K562 (cell line): Measurements from ENCODE around the gene ZZZ3. TPM values are rescaled to one million over a fixed set of nuclear protein-coding genes. Genes with fewer than 3 reads are reported as not detected.
A peak's percentile ranks its signal among the peaks of the same experiment; 100 is the strongest.

Experiments
- AFF4 ChIP-seq: sonication (generic); formaldehyde crosslinking; IDR thresholded peaks from 2 replicates; pipeline ENCODE4 v1.8.0; 2023; ENCODE audit warnings: mild to moderate bottlenecking, missing genetic modification reagents
- CBX8 ChIP-seq: fragments of 200-600 bp; sonication (generic); IDR thresholded peaks from 2 replicates; pipeline ENCODE4 v1.6.1; 2012; ENCODE audit warnings: borderline replicate concordance, mixed run types, low read depth, mild to moderate bottlenecking, moderate library complexity, mixed read lengths, low read length, control low read depth, inconsistent platforms; ENCODE audit not compliant: poor library complexity, severe bottlenecking; ENCODE audit errors: extremely low read depth
- CHCHD3 ChIP-seq: fragments of 250-450 bp; sonication (Bioruptor Pico); IDR thresholded peaks from 2 replicates; pipeline ENCODE4 v2.1.2; 2022; ENCODE audit warnings: mild to moderate bottlenecking
- CHD1 ChIP-seq: fragments of 200-600 bp; sonication (generic); IDR thresholded peaks from one replicate; pipeline ENCODE4 v1.6.1; 2012; ENCODE audit warnings: mild to moderate bottlenecking, moderate library complexity, low read length, inconsistent platforms
- CREB5 ChIP-seq: fragments of 250-450 bp; sonication (Bioruptor Pico); IDR thresholded peaks from 2 replicates; pipeline ENCODE4 v1.5.0; 2020; ENCODE audit warnings: mild to moderate bottlenecking
- ETV1 ChIP-seq: fragments of 450-650 bp; conservative IDR thresholded peaks from 2 replicates; pipeline ENCODE4 v1.6.1; 2016; ENCODE audit warnings: missing genetic modification characterization, control low read depth, low read depth, missing compliant biosample characterization
- GABPB2 ChIP-seq: fragments of 250-450 bp; sonication (Bioruptor Pico); conservative IDR thresholded peaks from 2 replicates; pipeline ENCODE4 v1.5.1; 2021; ENCODE audit warnings: mild to moderate bottlenecking
- HMGXB4 ChIP-seq: sonication (generic); formaldehyde crosslinking; IDR thresholded peaks from 2 replicates; pipeline ENCODE4 v1.8.1; 2023; ENCODE audit warnings: mild to moderate bottlenecking, missing genetic modification reagents
- MAFF ChIP-seq: IDR thresholded peaks from 2 replicates; pipeline ENCODE4 v1.6.1; 2012; ENCODE audit warnings: low read length, improper control_type of control experiment
- NR1H2 ChIP-seq: sonication (generic); formaldehyde crosslinking; IDR thresholded peaks from 2 replicates; pipeline ENCODE4 v1.4.0; 2020; ENCODE audit warnings: mild to moderate bottlenecking, missing genetic modification reagents
- XRCC3 ChIP-seq: fragments of 450-650 bp; IDR thresholded peaks from 2 replicates; pipeline ENCODE4 v1.6.1; 2017; ENCODE audit warnings: mild to moderate bottlenecking, moderate library complexity
- ZFP91 ChIP-seq: sonication (generic); formaldehyde crosslinking; IDR thresholded peaks from 2 replicates; pipeline ENCODE4 v1.8.0; 2022; ENCODE audit warnings: mild to moderate bottlenecking, missing genetic modification reagents
- ZNF324 ChIP-seq: fragments of 250-450 bp; sonication (Bioruptor Pico); IDR thresholded peaks from 2 replicates; pipeline ENCODE4 v1.4.0; 2020; ENCODE audit warnings: mild to moderate bottlenecking
- ZNF655 ChIP-seq: fragments of 250-450 bp; sonication (Bioruptor Pico); IDR thresholded peaks from 2 replicates; pipeline ENCODE4 v1.5.0; 2021
- ZNF785 ChIP-seq: fragments of 250-450 bp; sonication (Bioruptor Pico); IDR thresholded peaks from 2 replicates; pipeline ENCODE4 v1.4.0; 2020; ENCODE audit warnings: mild to moderate bottlenecking
- polyA plus RNA-seq, 8 experiments: library from polyadenylated mRNA; depleted of rRNA in 4 of 8; stranded (reverse) in 5 of 8; unstranded in 3 of 8; fragments of >200 nt; fragmentation: Nextera tagmentation in 2 of 8; fragmentation: Illumina TruSeq in 1 of 8; extraction: Ambion mirVana in 2 of 8; extraction: Trizol in 1 of 8; gene quantifications; 2 replicates each; pipeline versions ENCODE4 v1.2.1 to v1.2.3, GENCODE V29; 2011 to 2014; ENCODE audit warnings: inconsistent platforms in 1 of 8, missing spikeins in 1 of 8
- total RNA-seq, 7 experiments: library from RNA; depleted of rRNA in 6 of 7; stranded (reverse); fragments of >200 nt in 6 of 7; fragmentation: Illumina TruSeq in 2 of 7; extraction: Trizol in 2 of 7; gene quantifications; 2 replicates each; pipeline versions ENCODE4 v1.2.1 to v1.2.3, GENCODE V29; 2011 to 2021; ENCODE audit warnings: low replicate concordance in 1 of 7

Gene ZZZ3
- total and polyA plus RNA-seq, 9 of the 15 experiments (the other 6 are each of a cell fraction or from before 2014, with no cell fraction given) = 13.9 to 64.0 (median 36.7) TPM

- no peak; the same call in 1 of the 2 replicates for TF ChIP-seq AFF4 (CRISPR knock-in tag)
- TF ChIP-seq ETV1 (tag) = peak; percentile 86
- no peak for TF ChIP-seq ZNF655 (CRISPR knock-in tag)
- no peak for TF ChIP-seq CREB5
- TF ChIP-seq CBX8 = no peak
- 0 out of 2 replicates have a peak, but pooled peaks have one; percentile 34 for TF ChIP-seq NR1H2 (CRISPR knock-in tag)
- peak; percentile 54; the same call in 1 of the 2 replicates for TF ChIP-seq HMGXB4 (CRISPR knock-in tag)
- no peak for TF ChIP-seq GABPB2 (CRISPR knock-in tag)
- no peak for TF ChIP-seq XRCC3
- no peak for TF ChIP-seq ZFP91 (CRISPR knock-in tag)
- TF ChIP-seq ZNF324 (CRISPR knock-in tag) = no peak
- TF ChIP-seq ZNF785 (CRISPR knock-in tag) = no peak
- TF ChIP-seq CHD1 = no peak
- no peak for TF ChIP-seq MAFF
- TF ChIP-seq CHCHD3 = no peak
Observed at GRCh38 chr1:77683160-77684148, 996 bp upstream of the ZZZ3 start (continued).
